Camera-type eye (tissue), 1 donor: ENCODE data around the gene ARSA. TPM values are rescaled to one million over a fixed set of nuclear protein-coding genes. Genes with fewer than 3 reads are reported as not detected.

Experiments
- total RNA-seq: library from RNA; depleted of rRNA; stranded (reverse); fragments of >200 nt; gene quantifications from one replicate; pipeline ENCODE4 v1.2.3, GENCODE V29; 2014

ARSA gene
- total RNA-seq = 17.3 TPM

GRCh38 chr22:50627642-50628542 lies at the start of gene ARSA:
ARSA (minus strand) TSS chr22:50628152; CDS start chr22:50627779, 373 bp downstream.

GRCh38 chr22:50672471-50673230 lies 44.7 kb upstream of the ARSA start, which contains the start of gene SHANK3:
SHANK3 (plus strand) TSS chr22:50672823.

GRCh38 chr22:50600538-50600937 lies 27.4 kb downstream of the ARSA start, which contains the start of gene MAPK8IP2:
MAPK8IP2 (plus strand) TSS chr22:50600793; CDS start chr22:50600819, 26 bp downstream.

GRCh38 chr22:50582493-50583293 lies 45.3 kb downstream of the ARSA start, which contains the start of gene CHKB:
CHKB (minus strand) TSS chr22:50582849; CDS start chr22:50582781, 68 bp downstream.

GRCh38 chr22:50577987-50578775 lies 49.8 kb downstream of the ARSA start, which contains the start of gene CPT1B:
CPT1B (minus strand) TSS chr22:50578427; CDS start chr22:50577915, 512 bp downstream.

Other genes with a start within 250 kb of the ARSA start
- gene SBF1, start 153.1 kb downstream of the ARSA start, total RNA-seq = 67.3 TPM
- gene ADM2, start 146.6 kb downstream of the ARSA start, total RNA-seq = 1.5 TPM
- gene MIOX, start 141.3 kb downstream of the ARSA start, total RNA-seq = not detected
- gene LMF2, start 120.5 kb downstream of the ARSA start, total RNA-seq = 39.0 TPM
- gene NCAPH2, start 119.9 kb downstream of the ARSA start, total RNA-seq = 58.1 TPM
- not detected for gene SCO2, start 102.6 kb downstream of the ARSA start, total RNA-seq
- gene TYMP, start 98.1 kb downstream of the ARSA start, total RNA-seq = 10.6 TPM
- gene KLHDC7B, start 82.3 kb downstream of the ARSA start, total RNA-seq = 0.05 TPM
- gene SYCE3, start 65.2 kb downstream of the ARSA start, total RNA-seq = not detected
- 15.6 TPM for gene CPT1B, start 49.7 kb downstream of the ARSA start, total RNA-seq
- 59.6 TPM for gene CHKB, start 45.3 kb downstream of the ARSA start, total RNA-seq
- gene MAPK8IP2, start 27.4 kb downstream of the ARSA start, total RNA-seq = 22.7 TPM
- gene SHANK3, start 44.7 kb upstream of the ARSA start, total RNA-seq = 10.6 TPM
- not detected for gene ACR, start 110.1 kb upstream of the ARSA start, total RNA-seq
- 16.1 TPM for gene RABL2B, start 155.5 kb upstream of the ARSA start, total RNA-seq